Measurements from ENCODE around the gene AMFR.

DNA sequence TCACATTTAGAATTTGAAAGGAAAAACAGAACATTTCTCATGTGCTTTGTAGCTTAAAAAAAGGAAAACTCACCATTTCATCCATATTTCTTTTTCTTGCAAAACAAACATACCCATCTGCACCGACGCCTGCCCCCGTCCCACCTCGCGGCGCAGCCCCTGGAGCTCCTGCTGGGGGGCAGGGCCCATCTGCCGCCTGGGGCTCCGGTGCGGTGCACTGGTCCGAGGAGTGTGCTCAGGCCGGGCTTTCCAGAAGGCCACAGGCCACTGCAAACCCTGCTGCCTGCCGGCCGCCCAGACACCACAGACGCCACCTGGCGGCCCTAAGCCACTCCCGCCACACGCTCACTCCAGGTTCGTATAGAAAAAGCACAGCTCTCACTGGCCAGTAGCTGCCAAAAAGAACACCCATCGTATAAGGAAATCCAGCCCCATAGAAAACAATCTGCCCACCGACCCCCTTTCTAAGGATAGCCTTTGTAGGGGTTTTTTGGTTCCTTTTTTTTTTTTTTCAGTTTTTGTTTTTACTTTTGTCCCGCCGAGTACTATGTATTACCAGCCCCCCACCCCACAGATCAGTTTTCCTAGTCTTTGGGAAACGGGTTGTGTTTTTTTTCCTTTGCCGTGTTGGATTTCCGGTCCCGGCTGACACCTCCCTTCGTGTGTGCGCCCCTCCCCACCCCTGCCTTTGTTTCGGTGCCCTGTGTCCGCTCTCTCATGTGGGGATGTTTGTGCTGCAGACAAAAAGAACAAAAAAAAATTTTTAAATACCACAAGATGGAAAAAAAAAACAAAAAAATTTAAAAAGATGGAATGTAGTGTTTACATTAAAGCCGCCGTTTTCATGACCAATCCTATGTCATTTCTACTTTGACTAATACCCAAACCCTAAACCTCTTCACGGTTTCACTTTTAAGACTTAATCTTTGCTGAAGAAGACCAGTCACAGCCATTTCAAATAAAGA is 68.8 kb downstream of the AMFR start:
- TF ChIP-seq, protein P1, sequence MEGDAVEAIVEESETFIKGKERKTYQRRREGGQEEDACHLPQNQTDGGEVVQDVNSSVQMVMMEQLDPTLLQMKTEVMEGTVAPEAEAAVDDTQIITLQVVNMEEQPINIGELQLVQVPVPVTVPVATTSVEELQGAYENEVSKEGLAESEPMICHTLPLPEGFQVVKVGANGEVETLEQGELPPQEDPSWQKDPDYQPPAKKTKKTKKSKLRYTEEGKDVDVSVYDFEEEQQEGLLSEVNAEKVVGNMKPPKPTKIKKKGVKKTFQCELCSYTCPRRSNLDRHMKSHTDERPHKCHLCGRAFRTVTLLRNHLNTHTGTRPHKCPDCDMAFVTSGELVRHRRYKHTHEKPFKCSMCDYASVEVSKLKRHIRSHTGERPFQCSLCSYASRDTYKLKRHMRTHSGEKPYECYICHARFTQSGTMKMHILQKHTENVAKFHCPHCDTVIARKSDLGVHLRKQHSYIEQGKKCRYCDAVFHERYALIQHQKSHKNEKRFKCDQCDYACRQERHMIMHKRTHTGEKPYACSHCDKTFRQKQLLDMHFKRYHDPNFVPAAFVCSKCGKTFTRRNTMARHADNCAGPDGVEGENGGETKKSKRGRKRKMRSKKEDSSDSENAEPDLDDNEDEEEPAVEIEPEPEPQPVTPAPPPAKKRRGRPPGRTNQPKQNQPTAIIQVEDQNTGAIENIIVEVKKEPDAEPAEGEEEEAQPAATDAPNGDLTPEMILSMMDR (conservative IDR thresholded peaks at IDR 0.05 in 1 of 2, IDR thresholded peaks at IDR 0.05 in 1 of 2; ENCODE audit: extremely low read depth in 1 of 2, insufficient read depth in 1 of 2, low read depth in 1 of 2, low read length in 2 of 2), result peak; percentile 84 to 96
- no peak for TF ChIP-seq EZH2 (IDR thresholded peaks at IDR 0.05; ENCODE audit: borderline replicate concordance, low read length)
